Neuronal stem cell (in vitro differentiated cells): ENCODE data around the gene TUB.

Experiments used
- DNase-seq: peaks from one replicate; pipeline ENCODE4 v3.0.0-alpha.2; 2013; ENCODE audit warnings: low spot score
- H2AFZ ChIP-seq: one replicate; pipeline ENCODE4 v1.6.1; 2013; ENCODE audit warnings: mild to moderate bottlenecking, low read length, inconsistent platforms
- H2AK5ac ChIP-seq: 2 replicates; pipeline ENCODE4 v1.6.1; 2013; ENCODE audit warnings: low read depth, mild to moderate bottlenecking, inconsistent platforms, low read length, moderate library complexity, mixed read lengths
- H2BK120ac ChIP-seq: 2 replicates; pipeline ENCODE4 v1.6.1; 2013; ENCODE audit warnings: low read depth, mild to moderate bottlenecking, inconsistent platforms, low read length, moderate library complexity, mixed read lengths
- H2BK12ac ChIP-seq: one replicate; pipeline ENCODE4 v1.6.1; 2013; ENCODE audit warnings: low read length, inconsistent platforms
- H2BK15ac ChIP-seq: 2 replicates; pipeline ENCODE4 v1.6.1; 2013; ENCODE audit warnings: mild to moderate bottlenecking, low read length, inconsistent platforms, mixed read lengths
- H2BK5ac ChIP-seq: one replicate; pipeline ENCODE4 v1.6.1; 2013; ENCODE audit warnings: inconsistent platforms, mild to moderate bottlenecking, low read length, moderate library complexity
- H3K14ac ChIP-seq: one replicate; pipeline ENCODE4 v1.6.1; 2013; ENCODE audit warnings: low read length, inconsistent platforms
- H3K18ac ChIP-seq: 2 replicates; pipeline ENCODE4 v1.6.1; 2013; ENCODE audit warnings: low read length, inconsistent platforms
- H3K23ac ChIP-seq: 2 replicates; pipeline ENCODE4 v1.6.1; 2013; ENCODE audit warnings: low read depth, mild to moderate bottlenecking, mixed read lengths, low read length, inconsistent platforms; ENCODE audit not compliant: poor library complexity
- H3K27ac ChIP-seq: replicated peaks from 3 replicates; pipeline ENCODE4 v1.5.1; 2013; ENCODE audit warnings: low read length, inconsistent platforms
- H3K27me3 ChIP-seq, 3 experiments: 2 replicates each; pipeline ENCODE4 v1.6.1; 2013; ENCODE audit warnings: low read length in 3 of 3, mild to moderate bottlenecking in 2 of 3, inconsistent platforms in 1 of 3, low read depth in 1 of 3, mixed read lengths in 1 of 3, moderate library complexity in 1 of 3; ENCODE audit not compliant: control insufficient read depth in 3 of 3, insufficient read depth in 3 of 3
- H3K36me3 ChIP-seq, 2 donors: replicated peaks in 1 of 2; 2 replicates each; pipeline ENCODE4 v1.6.1; 2013; ENCODE audit warnings: low read length in 2 of 2; ENCODE audit not compliant: control insufficient read depth in 2 of 2, insufficient read depth in 2 of 2
- H3K4ac ChIP-seq: 2 replicates; pipeline ENCODE4 v1.6.1; 2013; ENCODE audit warnings: inconsistent platforms, mild to moderate bottlenecking, low read length, moderate library complexity
- H3K4me1 ChIP-seq, 2 donors: 1 replicate in 1 of 2; 2 replicates in 1 of 2; pipeline ENCODE4 v1.6.1; 2013; ENCODE audit warnings: low read length in 2 of 2, low read depth in 1 of 2; ENCODE audit not compliant: control insufficient read depth in 2 of 2, insufficient read depth in 1 of 2
- H3K4me2 ChIP-seq: one replicate; pipeline ENCODE4 v1.6.1; 2013; ENCODE audit warnings: mild to moderate bottlenecking, low read length, inconsistent platforms; ENCODE audit not compliant: insufficient read depth, poor library complexity, severe bottlenecking
- H3K4me3 ChIP-seq, 2 donors: 2 replicates each; pipeline ENCODE4 v1.5.1; 2013; ENCODE audit warnings: low read length in 2 of 2, mild to moderate bottlenecking in 2 of 2, inconsistent platforms in 1 of 2, moderate library complexity in 1 of 2
- H3K79me1 ChIP-seq: one replicate; pipeline ENCODE4 v1.6.1; 2013; ENCODE audit warnings: low read depth, mild to moderate bottlenecking, inconsistent platforms, low read length, moderate library complexity
- H3K9ac ChIP-seq: one replicate; pipeline ENCODE4 v1.6.1; 2013; ENCODE audit warnings: mild to moderate bottlenecking, low read depth, low read length, inconsistent platforms; ENCODE audit not compliant: poor library complexity
- H3K9me3 ChIP-seq, 2 donors: replicated peaks in 1 of 2; 2 replicates each; pipeline versions ENCODE3 to v1.6.1; 2013; ENCODE audit warnings: low read length in 2 of 2, mild to moderate bottlenecking in 2 of 2, inconsistent platforms in 1 of 2, low read depth in 1 of 2, mixed read lengths in 1 of 2, moderate library complexity in 1 of 2; ENCODE audit not compliant: control insufficient read depth in 2 of 2, insufficient read depth in 1 of 2
- H4K8ac ChIP-seq: one replicate; pipeline ENCODE4 v1.6.1; 2013; ENCODE audit warnings: low read depth, mild to moderate bottlenecking, inconsistent platforms, low read length, moderate library complexity
- H4K91ac ChIP-seq: one replicate; pipeline ENCODE4 v1.6.1; 2013; ENCODE audit warnings: low read length, low read depth, mild to moderate bottlenecking, inconsistent platforms; ENCODE audit not compliant: poor library complexity
- WGBS, 2 donors: extraction: QIAGEN DNeasy Blood & Tissue Kit; methylation state at CpG; one replicate each; pipeline ENCODE4 v1.1.7; 2013; ENCODE audit warnings: missing lambda C conversion rate in 2 of 2, mixed read lengths in 1 of 2; ENCODE audit not compliant: insufficient read length in 2 of 2, insufficient replicate concordance in 1 of 2; ENCODE audit errors: extremely low coverage in 2 of 2; 5-methylcytosine and 5-hydroxymethylcytosine counted together

Gene TUB

DNA sequence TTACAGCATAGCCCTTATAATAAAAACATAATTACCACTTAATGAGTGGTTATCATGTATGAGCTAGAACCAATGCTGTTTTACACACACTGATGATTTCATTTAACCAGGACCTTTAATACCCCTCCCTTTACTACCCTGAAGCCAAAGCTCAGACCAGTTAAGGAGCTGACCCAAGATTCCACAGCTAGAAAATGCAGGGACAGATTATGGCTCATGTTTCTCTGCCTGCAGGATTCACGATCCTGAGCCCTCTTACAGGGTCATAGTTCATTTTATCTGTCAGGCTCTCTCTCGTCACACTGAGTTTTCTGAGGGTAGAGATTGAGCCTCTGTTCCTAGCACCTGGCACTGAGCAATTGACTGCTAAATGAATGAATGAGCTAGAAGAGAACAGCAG, 27.4 kb downstream of the TUB start:
- no peaks in the 10 kb centered on the region for H3K4me1 ChIP-seq
- DNase-seq = no peak
- no peak overlapping the region for H3K9ac ChIP-seq
- H3K4me2 ChIP-seq = no peak overlapping the region
- no peak overlapping the region for H3K4ac ChIP-seq
- H3K18ac ChIP-seq = no peak overlapping the region
- no peak overlapping the region for H3K4me3 ChIP-seq
- no peak overlapping the region for H3K23ac ChIP-seq
- no CpG with 5 or more reads among the region's 2 CpGs for WGBS, 2 donors
- H2BK12ac ChIP-seq = no peak overlapping the region
- no peak overlapping the region for H2BK120ac ChIP-seq
- peaks cover 32 to 63% of the 10 kb centered on the region in 2 donors for H3K36me3 ChIP-seq
- H2AK5ac ChIP-seq = no peak overlapping the region
- H3K9me3 ChIP-seq = peaks cover 0 to 1% of the 10 kb centered on the region in 2 donors
- no peak overlapping the region for H3K14ac ChIP-seq
- H4K8ac ChIP-seq = no peak overlapping the region
- no peak overlapping the region for H2AFZ ChIP-seq
- no peaks in the 10 kb centered on the region for H3K27me3 ChIP-seq
- H2BK5ac ChIP-seq = no peak overlapping the region
- H2BK15ac ChIP-seq = no peak overlapping the region
- H3K79me1 ChIP-seq = no peaks in the 10 kb centered on the region
- no peak overlapping the region for H3K27ac ChIP-seq
- no peak overlapping the region for H4K91ac ChIP-seq

DNA sequence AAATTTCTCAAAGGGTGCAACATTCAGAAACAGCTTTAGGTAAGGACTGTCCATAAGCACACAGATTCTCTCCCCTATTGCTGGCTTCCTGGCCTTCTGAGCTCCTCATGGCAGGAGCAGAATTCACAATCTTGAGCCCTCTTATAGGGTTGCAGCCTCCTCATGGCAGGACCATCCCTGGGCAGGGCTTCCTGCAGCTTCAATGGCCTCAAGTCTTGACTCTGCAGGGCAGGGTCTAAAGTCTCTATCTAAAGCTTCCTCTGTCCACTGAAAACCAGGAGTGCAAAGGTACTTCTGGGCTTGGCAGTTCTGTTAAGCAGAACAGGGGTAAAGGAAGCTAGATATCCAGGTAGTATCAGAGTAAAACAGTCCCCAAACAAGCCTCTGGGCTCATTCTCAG, 28.7 kb downstream of the TUB start:
- no peak overlapping the region for H3K9ac ChIP-seq
- no peak overlapping the region for H3K4me2 ChIP-seq
- H2BK5ac ChIP-seq = no peak overlapping the region
- H3K9me3 ChIP-seq = peaks cover 0 to 5% of the 10 kb centered on the region in 2 donors
- no peak overlapping the region for H3K23ac ChIP-seq
- no peak overlapping the region for H4K91ac ChIP-seq
- H2AK5ac ChIP-seq = no peak overlapping the region
- H3K4ac ChIP-seq = no peak overlapping the region
- no peak overlapping the region for H3K14ac ChIP-seq
- no peak overlapping the region for H2BK12ac ChIP-seq
- no peak overlapping the region for H4K8ac ChIP-seq
- H3K4me3 ChIP-seq = no peak overlapping the region
- DNase-seq = no peak
- no peaks in the 10 kb centered on the region for H3K27me3 ChIP-seq
- H3K4me1 ChIP-seq = no peaks in the 10 kb centered on the region
- peaks cover 23 to 51% of the 10 kb centered on the region in 2 donors for H3K36me3 ChIP-seq
- no peaks in the 10 kb centered on the region for H3K79me1 ChIP-seq
- H2BK15ac ChIP-seq = no peak overlapping the region
- H2AFZ ChIP-seq = no peak overlapping the region
- H3K27ac ChIP-seq = no peak overlapping the region
- H3K18ac ChIP-seq = no peak overlapping the region
- H2BK120ac ChIP-seq = no peak overlapping the region

DNA sequence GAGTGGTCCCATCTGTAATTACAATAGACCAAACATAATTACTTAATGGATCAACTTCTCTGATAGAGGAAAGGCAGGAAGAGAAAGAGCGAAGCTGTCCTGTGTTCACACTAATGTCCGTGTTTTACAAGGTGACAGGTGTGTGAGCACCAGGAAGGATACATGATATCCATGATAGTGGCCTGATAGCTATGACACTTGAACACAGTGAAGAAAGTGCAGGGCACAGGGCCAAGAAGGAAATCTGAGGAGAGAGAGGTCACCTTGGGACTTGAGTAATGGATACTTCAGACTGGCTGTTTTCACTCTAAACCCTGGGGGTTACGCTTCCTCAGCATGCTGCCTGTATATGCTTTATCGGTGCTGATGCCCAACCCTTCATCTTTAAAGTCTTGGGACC, 29.4 kb downstream of the TUB start:
- no CpG with 5 or more reads among the region's 4 CpGs for WGBS, 2 donors
- Histone ChIP-seq H3K79me1 (no peaks in the 10 kb centered on the region), H2BK15ac (no peak overlapping the region), H2BK120ac (no peak overlapping the region), H3K14ac (no peak overlapping the region), H2AFZ (no peak overlapping the region), H4K91ac (no peak overlapping the region), H2BK5ac (no peak overlapping the region), H3K4ac (no peak overlapping the region), H2AK5ac (no peak overlapping the region), H3K9me3 (peaks cover 0 to 5% of the 10 kb centered on the region in 2 donors), H4K8ac (no peak overlapping the region), H3K9ac (no peak overlapping the region), H3K23ac (no peak overlapping the region), H3K4me2 (no peak overlapping the region), H2BK12ac (no peak overlapping the region), H3K4me1 (no peaks in the 10 kb centered on the region), H3K4me3 (no peak overlapping the region), H3K27me3 (no peaks in the 10 kb centered on the region), H3K27ac (no peak overlapping the region), H3K36me3 (peaks cover 20 to 43% of the 10 kb centered on the region in 2 donors), H3K18ac (no peak overlapping the region)
- no peak for DNase-seq

DNA sequence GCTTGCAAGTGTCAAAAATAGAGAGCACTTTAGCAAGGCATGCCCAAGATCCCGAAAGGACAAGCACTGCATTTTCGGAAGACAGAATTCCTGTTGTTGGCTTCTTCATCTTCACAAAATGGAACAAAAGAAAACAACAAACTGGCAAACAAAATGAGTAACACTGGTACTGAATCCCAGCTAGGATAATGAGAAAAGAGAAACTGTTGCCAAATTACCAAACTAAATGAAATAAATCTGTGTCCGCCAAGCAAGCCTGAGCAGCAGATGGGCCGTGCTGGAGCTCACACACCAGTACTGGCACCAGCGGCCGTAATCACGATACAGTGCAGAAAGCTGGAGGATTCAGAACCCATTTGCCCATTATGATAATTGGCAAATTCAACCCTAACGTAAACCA, 30.6 kb downstream of the TUB start:
- no peak overlapping the region for H3K4ac ChIP-seq
- H3K14ac ChIP-seq = no peak overlapping the region
- H2AFZ ChIP-seq = no peak overlapping the region
- no peak overlapping the region for H3K4me3 ChIP-seq
- H3K23ac ChIP-seq = no peak overlapping the region
- no peak overlapping the region for H3K4me2 ChIP-seq
- no peak overlapping the region for H4K8ac ChIP-seq
- H2BK5ac ChIP-seq = no peak overlapping the region
- H3K18ac ChIP-seq = no peak overlapping the region
- no peak overlapping the region for H3K9ac ChIP-seq
- no peaks in the 10 kb centered on the region for H3K4me1 ChIP-seq
- no peak overlapping the region for H3K27ac ChIP-seq
- no peak overlapping the region for H4K91ac ChIP-seq
- no peaks in the 10 kb centered on the region for H3K79me1 ChIP-seq
- no peak overlapping the region for H2BK15ac ChIP-seq
- no peak overlapping the region for H2BK120ac ChIP-seq
- no peak overlapping the region for H2AK5ac ChIP-seq
- DNase-seq = no peak
- H3K9me3 ChIP-seq = peaks cover 0 to 5% of the 10 kb centered on the region in 2 donors
- no peaks in the 10 kb centered on the region for H3K27me3 ChIP-seq
- H2BK12ac ChIP-seq = no peak overlapping the region
- H3K36me3 ChIP-seq = peaks cover 14 to 31% of the 10 kb centered on the region in 2 donors
- no CpG with 5 or more reads among the region's 8 CpGs for WGBS, 2 donors
